ENCODE measurements around the gene TBX15. TPM values are rescaled to one million over a fixed set of nuclear protein-coding genes. Genes with fewer than 3 reads are reported as not detected.

TBX15 gene
- total and polyA plus RNA-seq, 2 experiments from 2014 or later: not detected

DNA sequence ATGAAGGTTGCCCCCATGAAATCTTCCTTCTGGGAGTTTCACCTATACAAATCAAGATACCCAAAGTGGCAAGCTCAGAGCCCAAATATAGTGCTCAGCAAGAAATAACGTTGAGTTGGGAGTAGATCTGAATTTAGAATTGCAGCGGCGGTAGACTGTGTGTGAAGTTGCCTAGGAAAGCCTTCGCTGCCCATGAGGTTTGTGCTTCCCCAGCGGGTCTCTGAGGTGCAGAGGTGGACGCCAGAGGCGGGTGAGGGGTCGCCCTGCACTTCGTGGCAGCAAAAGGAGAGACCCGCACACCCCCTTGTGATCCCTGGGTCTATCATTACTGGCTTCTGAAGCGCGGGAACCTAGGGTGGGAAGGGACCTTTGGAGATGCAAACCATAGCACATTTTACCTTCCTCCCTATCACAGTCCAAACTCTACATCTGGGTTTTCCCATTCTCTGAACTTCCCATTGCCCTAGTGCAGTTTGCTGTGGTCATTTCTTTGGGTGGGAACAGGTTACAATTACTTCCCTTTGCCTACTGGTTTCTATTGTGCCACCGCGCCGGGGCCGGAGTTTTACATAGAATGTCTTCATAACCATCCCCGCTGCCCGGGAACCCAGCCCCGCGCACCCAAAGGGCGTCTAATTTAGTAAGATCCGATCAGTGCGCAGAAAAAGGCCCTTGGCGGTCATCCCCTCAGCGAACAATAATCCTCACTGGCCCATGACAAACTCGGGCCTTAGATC lies 5.2 kb downstream of the TBX15 start:
- Histone ChIP-seq H3K36me3 (no peaks in the 10 kb centered on the region), H3K27me3 (peaks cover 100% of the 10 kb centered on the region), H3K4me3 (no peak overlapping the region), H3K9me3 (ENCODE audit: low read depth) (no peaks in the 10 kb centered on the region), H3K27ac (no peak overlapping the region), H3K4me1 (ENCODE audit: low read depth) (peaks cover 10% of the 10 kb centered on the region)
- TF ChIP-seq, protein P1, sequence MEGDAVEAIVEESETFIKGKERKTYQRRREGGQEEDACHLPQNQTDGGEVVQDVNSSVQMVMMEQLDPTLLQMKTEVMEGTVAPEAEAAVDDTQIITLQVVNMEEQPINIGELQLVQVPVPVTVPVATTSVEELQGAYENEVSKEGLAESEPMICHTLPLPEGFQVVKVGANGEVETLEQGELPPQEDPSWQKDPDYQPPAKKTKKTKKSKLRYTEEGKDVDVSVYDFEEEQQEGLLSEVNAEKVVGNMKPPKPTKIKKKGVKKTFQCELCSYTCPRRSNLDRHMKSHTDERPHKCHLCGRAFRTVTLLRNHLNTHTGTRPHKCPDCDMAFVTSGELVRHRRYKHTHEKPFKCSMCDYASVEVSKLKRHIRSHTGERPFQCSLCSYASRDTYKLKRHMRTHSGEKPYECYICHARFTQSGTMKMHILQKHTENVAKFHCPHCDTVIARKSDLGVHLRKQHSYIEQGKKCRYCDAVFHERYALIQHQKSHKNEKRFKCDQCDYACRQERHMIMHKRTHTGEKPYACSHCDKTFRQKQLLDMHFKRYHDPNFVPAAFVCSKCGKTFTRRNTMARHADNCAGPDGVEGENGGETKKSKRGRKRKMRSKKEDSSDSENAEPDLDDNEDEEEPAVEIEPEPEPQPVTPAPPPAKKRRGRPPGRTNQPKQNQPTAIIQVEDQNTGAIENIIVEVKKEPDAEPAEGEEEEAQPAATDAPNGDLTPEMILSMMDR (IDR thresholded peaks at IDR 0.05; ENCODE audit: low read depth, low read length): no peak
- DNase-seq (ENCODE audit: low read depth in 1 of 2, low spot score in 1 of 2): no peak

DNA sequence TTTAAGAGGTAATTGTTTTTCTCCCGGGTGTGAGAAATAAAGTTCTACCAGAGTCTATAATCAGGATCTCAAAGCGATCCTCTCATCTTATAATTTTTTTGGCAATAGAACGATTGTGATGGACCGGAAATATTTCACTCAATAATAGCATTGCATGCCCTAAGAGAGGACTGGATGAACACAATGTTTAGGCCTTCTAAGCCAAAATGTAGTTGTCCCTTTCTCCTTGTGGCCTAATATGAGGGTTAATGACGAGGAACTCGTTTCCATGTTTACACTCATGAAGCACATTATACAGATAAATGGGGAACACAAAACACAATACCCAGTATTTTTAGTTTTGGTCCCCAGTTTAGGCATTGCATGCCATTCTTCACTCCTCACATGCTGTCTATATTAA lies 5.9 kb downstream of the TBX15 start:
- H3K9me3 ChIP-seq (ENCODE audit: low read depth): no peaks in the 10 kb centered on the region
- H3K27me3 ChIP-seq: peaks cover 100% of the 10 kb centered on the region
- no peaks in the 10 kb centered on the region for H3K36me3 ChIP-seq
- peaks cover 5% of the 10 kb centered on the region for H3K4me1 ChIP-seq (ENCODE audit: low read depth)
- H3K27ac ChIP-seq: no peak overlapping the region
- no peak for DNase-seq (ENCODE audit: low read depth in 1 of 2, low spot score in 1 of 2)
- TF ChIP-seq, protein P1 (IDR thresholded peaks at IDR 0.05; ENCODE audit: low read depth, low read length): no peak
- H3K4me3 ChIP-seq: no peak overlapping the region

DNA sequence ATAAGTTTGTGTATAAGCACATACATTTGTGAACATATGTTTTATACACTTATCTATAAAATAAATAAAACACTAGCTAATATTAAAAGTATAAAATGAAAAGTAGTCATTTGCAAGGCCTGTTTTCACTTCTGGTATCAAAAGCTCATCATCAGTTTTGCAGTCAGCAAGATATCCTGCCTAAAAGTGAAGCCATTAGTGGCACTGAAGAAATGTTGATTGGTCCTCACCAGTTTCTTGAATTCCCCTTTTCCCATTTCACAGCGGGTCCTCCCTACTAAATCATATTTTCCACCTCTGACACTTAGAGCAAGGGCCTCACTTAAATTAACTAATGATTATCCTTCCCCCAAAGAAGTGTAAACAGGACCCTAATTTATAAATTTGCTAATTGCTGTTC lies 6.7 kb downstream of the TBX15 start:
- no peaks in the 10 kb centered on the region for H3K36me3 ChIP-seq
- no peaks in the 10 kb centered on the region for H3K9me3 ChIP-seq (ENCODE audit: low read depth)
- H3K4me1 ChIP-seq (ENCODE audit: low read depth): peaks cover 4% of the 10 kb centered on the region
- no peak overlapping the region for H3K4me3 ChIP-seq
- peaks cover 100% of the 10 kb centered on the region for H3K27me3 ChIP-seq
- no peak for DNase-seq (ENCODE audit: low read depth in 1 of 2, low spot score in 1 of 2)
- no peak overlapping the region for H3K27ac ChIP-seq
- TF ChIP-seq, protein P1 (IDR thresholded peaks at IDR 0.05; ENCODE audit: low read depth, low read length): no peak

DNA sequence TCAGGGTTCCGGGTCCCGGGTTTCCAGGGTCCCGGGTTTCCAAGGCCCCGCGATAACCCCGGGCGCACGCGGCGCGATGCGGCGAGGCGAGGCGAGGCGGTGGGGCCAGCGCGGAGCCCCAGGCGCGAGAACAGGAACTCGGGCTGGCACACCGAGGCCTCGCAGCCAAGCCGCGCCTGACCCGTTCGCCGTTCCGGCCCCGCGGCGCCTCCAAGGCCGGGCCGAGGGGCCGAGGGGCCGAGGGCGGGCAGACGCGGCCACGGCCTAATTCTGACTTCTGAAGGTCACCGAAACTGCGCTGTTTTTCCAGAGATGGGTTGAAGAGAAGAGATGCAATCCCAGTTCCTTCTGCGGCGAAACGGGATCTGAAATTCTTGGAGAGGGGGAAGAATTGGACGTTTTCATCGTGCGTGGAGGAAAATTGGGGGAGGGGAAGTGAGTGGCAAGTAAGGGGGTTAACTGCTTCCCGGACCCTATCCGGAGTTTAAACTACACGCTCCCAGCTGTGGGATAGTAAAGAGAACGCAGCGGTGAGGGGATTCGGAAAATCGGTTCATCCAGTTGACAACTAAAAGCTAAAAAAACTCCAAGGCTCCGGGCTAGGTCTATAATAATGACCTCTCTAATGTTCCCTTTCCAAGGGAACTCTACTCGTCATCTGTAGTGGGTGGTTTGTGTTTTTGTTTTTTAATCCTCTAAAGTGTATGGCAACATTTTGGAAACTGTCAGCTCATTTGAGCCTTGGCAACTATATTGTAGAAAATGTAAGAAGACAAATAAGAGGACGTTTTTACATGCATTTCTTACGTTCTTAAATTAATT lies 8.2 kb downstream of the TBX15 start:
- TF ChIP-seq, protein P1 (IDR thresholded peaks at IDR 0.05; ENCODE audit: low read depth, low read length): no peak
- H3K27ac ChIP-seq: no peak overlapping the region

DNA sequence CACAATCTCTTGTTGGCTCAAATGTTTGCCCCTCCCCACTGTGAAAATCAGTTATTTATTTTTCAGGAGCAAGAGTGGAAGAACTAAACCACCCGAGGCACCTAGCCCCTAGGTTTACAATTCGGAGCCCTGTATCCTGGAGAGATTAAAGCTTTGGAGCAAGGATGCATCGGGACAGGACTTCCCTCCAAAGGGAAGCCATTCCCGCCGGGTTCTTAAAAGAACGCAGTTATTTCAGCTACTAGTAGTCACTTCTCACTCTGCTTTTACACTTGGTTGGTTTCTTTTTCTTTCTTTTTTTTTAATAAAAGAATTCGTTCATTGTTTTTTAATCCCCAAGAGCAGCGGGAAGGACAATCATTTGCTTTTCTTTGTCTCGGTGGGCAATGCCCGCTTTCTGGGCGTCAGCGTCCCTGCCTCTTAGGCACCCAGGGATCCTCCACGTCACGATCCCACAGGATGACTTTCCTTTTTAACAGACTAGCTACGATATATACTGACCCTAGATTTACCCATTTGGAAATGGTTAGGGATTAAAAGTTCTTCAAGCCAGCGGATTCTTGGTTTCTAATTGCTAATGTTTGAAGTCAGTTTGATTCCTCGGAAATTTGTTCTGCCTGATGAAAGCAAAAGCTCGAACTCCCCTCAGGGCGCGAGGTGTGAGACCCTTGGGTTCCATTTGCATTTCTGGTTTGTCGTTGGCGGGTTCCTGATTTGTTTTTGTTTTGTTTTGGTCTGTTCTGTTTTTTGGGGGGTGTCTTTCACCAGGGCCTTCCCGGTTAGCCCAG lies 9.0 kb downstream of the TBX15 start:
- H3K36me3 ChIP-seq: no peaks in the 10 kb centered on the region
- TF ChIP-seq, protein P1 (IDR thresholded peaks at IDR 0.05; ENCODE audit: low read depth, low read length): no peak
- no peak for DNase-seq (ENCODE audit: low read depth in 1 of 2, low spot score in 1 of 2)
- no peak overlapping the region for H3K27ac ChIP-seq
- peaks cover 100% of the 10 kb centered on the region for H3K27me3 ChIP-seq
- H3K4me3 ChIP-seq: peak overlapping the region; percentile 8
- peaks cover 4% of the 10 kb centered on the region for H3K4me1 ChIP-seq (ENCODE audit: low read depth)
- no peaks in the 10 kb centered on the region for H3K9me3 ChIP-seq (ENCODE audit: low read depth)

More for the DNA sequence above, 8.2 kb downstream of the TBX15 start:
- peaks cover 4% of the 10 kb centered on the region for H3K4me1 ChIP-seq (ENCODE audit: low read depth)
- H3K36me3 ChIP-seq: no peaks in the 10 kb centered on the region
- H3K27me3 ChIP-seq: peaks cover 100% of the 10 kb centered on the region
- DNase-seq (ENCODE audit: low read depth in 1 of 2, low spot score in 1 of 2): peak in 1 of 2 donors; percentile 50
- peak overlapping the region; percentile 8 for H3K4me3 ChIP-seq
- H3K9me3 ChIP-seq (ENCODE audit: low read depth): no peaks in the 10 kb centered on the region
